GM13977 (cell line): ENCODE measurements around the gene DDX56.

Experiments used
- DNase-seq: peaks from one replicate; pipeline ENCODE4 v3.0.0; 2012; ENCODE audit warnings: low spot score
- CTCF ChIP-seq: IDR thresholded peaks from 2 replicates; pipeline ENCODE4 v1.5.1; 2012; ENCODE audit warnings: mild to moderate bottlenecking, control low read depth; ENCODE audit not compliant: insufficient read depth; ENCODE audit errors: extremely low read depth, missing control alignments
- in situ Hi-C: fragments of 300-500 bp; cut with MboI; formaldehyde crosslinking; loops from one replicate; pipeline ENCODE4 v1.12.0; 2022; ENCODE audit warnings: low sequenced_read_pairs, low pct_unique_long_range_greater_than_20kb, mixed read lengths, inconsistent platforms; ENCODE audit not compliant: unreplicated experiment

Gene DDX56

GRCh38 chr7:44535348-44536064 is 38.2 kb downstream of the DDX56 start:
- TF ChIP-seq CTCF: no peak
- in situ Hi-C loops: no loop called here
- DNase-seq: no peak

- DNase-seq: peak; percentile 86
- TF ChIP-seq CTCF: peak; percentile 71
- in situ Hi-C loops: no loop called here
These were observed 39.2 kb downstream of the DDX56 start for GRCh38 chr7:44534501-44534900.

- no peak for DNase-seq
- in situ Hi-C loops: no loop called here
- no peak for TF ChIP-seq CTCF
These were observed 39.6 kb downstream of the DDX56 start for GRCh38 chr7:44534087-44534486.

GRCh38 chr7:44533301-44534055 is 40.2 kb downstream of the DDX56 start:
- in situ Hi-C loops: no loop called here
- DNase-seq: no peak
- no peak for TF ChIP-seq CTCF

GRCh38 chr7:44531421-44532380 is 42.0 kb downstream of the DDX56 start:
- no peak for TF ChIP-seq CTCF
- in situ Hi-C loops: no loop called here

GRCh38 chr7:44530990-44531389 is 42.7 kb downstream of the DDX56 start:
- TF ChIP-seq CTCF: no peak
- in situ Hi-C loops: no loop called here
- no peak for DNase-seq

More at GRCh38 chr7:44531421-44532380, 42.0 kb downstream of the DDX56 start:
- no peak for DNase-seq
